SU-DHL-6 (cell line): ENCODE results near the gene EGFL6.

ENCODE experiments used
- H2AFZ ChIP-seq: fragments of 200-600 bp; sonication (generic); 2 replicates; pipeline ENCODE4 v1.6.1; 2014; ENCODE audit warnings: low read depth, mild to moderate bottlenecking, moderate library complexity, mixed read lengths, antibody characterized with exemption, low read length; ENCODE audit not compliant: severe bottlenecking
- H3F3A ChIP-seq: fragments of 200-600 bp; shearing (Covaris generic); 2 replicates; pipeline ENCODE4 v1.6.0; 2016; ENCODE audit warnings: antibody characterized with exemption, mild to moderate bottlenecking; ENCODE audit not compliant: insufficient read depth
- H3K27ac ChIP-seq: fragments of 200-600 bp; sonication (generic); 2 replicates; pipeline ENCODE4 v1.5.1; 2016; ENCODE audit warnings: low read depth, mild to moderate bottlenecking, low read length, moderate library complexity, mixed read lengths
- H3K27me3 ChIP-seq: fragments of 200-600 bp; sonication (generic), shearing (Covaris generic); 2 replicates; pipeline ENCODE4 v1.6.0; 2014; ENCODE audit warnings: mild to moderate bottlenecking, low read length
- H3K36me3 ChIP-seq: fragments of 200-600 bp; sonication (generic); 2 replicates; pipeline ENCODE4 v1.6.1; 2014; ENCODE audit warnings: mild to moderate bottlenecking, low read length, mixed read lengths
- H3K4me2 ChIP-seq: fragments of 300-600, 200-600 bp; shearing (Covaris generic), sonication (generic); 2 replicates; pipeline ENCODE4 v1.6.0; 2014; ENCODE audit warnings: low read length, low read depth, mild to moderate bottlenecking; ENCODE audit not compliant: poor library complexity, severe bottlenecking
- H3K4me3 ChIP-seq: fragments of 200-600 bp; sonication (generic); 2 replicates; pipeline ENCODE4 v1.5.1; 2014; ENCODE audit warnings: antibody characterized with exemption, low read length, mild to moderate bottlenecking, mixed read lengths; ENCODE audit not compliant: insufficient read depth, poor library complexity, severe bottlenecking
- H3K79me2 ChIP-seq: fragments of 200-600 bp; sonication (generic); 2 replicates; pipeline ENCODE4 v1.6.1; 2014; ENCODE audit warnings: mild to moderate bottlenecking, low read length, moderate library complexity; ENCODE audit not compliant: insufficient read depth
- H3K9ac ChIP-seq: fragments of 200-600 bp; sonication (generic); 2 replicates; pipeline ENCODE4 v1.7.0; 2014; ENCODE audit warnings: mild to moderate bottlenecking, low read length
- H3K9me2 ChIP-seq: fragments of 200-600 bp; sonication (generic); replicated peaks from 2 replicates; pipeline ENCODE4 v1.6.1; 2014; ENCODE audit warnings: low read length; ENCODE audit not compliant: insufficient read depth
- H3K9me3 ChIP-seq: fragments of 200-600 bp; sonication (generic); 2 replicates; pipeline ENCODE4 v1.6.1; 2014; ENCODE audit warnings: low read length, mixed read lengths; ENCODE audit not compliant: insufficient read depth
- H4K20me1 ChIP-seq: fragments of 200-600 bp; sonication (generic); 2 replicates; pipeline ENCODE4 v1.6.1; 2014; ENCODE audit warnings: low read depth, mild to moderate bottlenecking, antibody characterized with exemption, low read length, moderate library complexity, mixed read lengths
- CTCF ChIP-seq: fragments of 200-600 bp; sonication (generic); IDR thresholded peaks from one replicate; pipeline ENCODE4 v1.5.1; 2017; ENCODE audit warnings: antibody characterized with exemption, mild to moderate bottlenecking, low read length, moderate library complexity; ENCODE audit not compliant: insufficient read depth, poor library complexity, severe bottlenecking
- EZH2phosphoT487 ChIP-seq: fragments of 200-600 bp; sonication (generic), shearing (Covaris generic); conservative IDR thresholded peaks from 2 replicates; pipeline ENCODE4 v1.6.1; 2018; ENCODE audit warnings: mild to moderate bottlenecking, antibody characterized with exemption, low read length, moderate library complexity, mixed read lengths

EGFL6 gene

GRCh38 chrX:13545726-13546125 lies 23.7 kb upstream of the EGFL6 start:
- no peaks in the 10 kb centered on the region for H3K27me3 ChIP-seq
- H4K20me1 ChIP-seq: no peaks in the 10 kb centered on the region
- no peaks in the 10 kb centered on the region for H3F3A ChIP-seq
- no peaks in the 10 kb centered on the region for H3K36me3 ChIP-seq
- no peaks in the 10 kb centered on the region for H3K79me2 ChIP-seq
- H2AFZ ChIP-seq: no peak overlapping the region
- TF ChIP-seq EZH2phosphoT487: no peak
- no peak for TF ChIP-seq CTCF
- H3K4me2 ChIP-seq: no peak overlapping the region
- H3K9ac ChIP-seq: no peak overlapping the region
- no peak overlapping the region for H3K4me3 ChIP-seq
- no peaks in the 10 kb centered on the region for H3K9me2 ChIP-seq
- no peaks in the 10 kb centered on the region for H3K9me3 ChIP-seq
- H3K27ac ChIP-seq: no peak overlapping the region

GRCh38 chrX:13547671-13548070 lies 21.7 kb upstream of the EGFL6 start:
- Histone ChIP-seq H3F3A (no peaks in the 10 kb centered on the region), H3K4me2 (no peak overlapping the region), H3K79me2 (no peaks in the 10 kb centered on the region), H3K9me2 (no peaks in the 10 kb centered on the region), H2AFZ (no peak overlapping the region), H3K36me3 (no peaks in the 10 kb centered on the region), H3K9me3 (no peaks in the 10 kb centered on the region), H3K4me3 (no peak overlapping the region), H3K27me3 (no peaks in the 10 kb centered on the region), H3K27ac (no peak overlapping the region), H3K9ac (no peak overlapping the region), H4K20me1 (no peaks in the 10 kb centered on the region)
- TF ChIP-seq EZH2phosphoT487: no peak
- TF ChIP-seq CTCF: no peak

GRCh38 chrX:13550346-13550745 lies 19.1 kb upstream of the EGFL6 start:
- Histone ChIP-seq H4K20me1 (no peaks in the 10 kb centered on the region), H3K9ac (no peak overlapping the region), H3K9me3 (no peaks in the 10 kb centered on the region), H3F3A (no peaks in the 10 kb centered on the region), H3K4me3 (no peak overlapping the region), H2AFZ (no peak overlapping the region), H3K79me2 (no peaks in the 10 kb centered on the region), H3K4me2 (no peak overlapping the region), H3K27me3 (no peaks in the 10 kb centered on the region), H3K9me2 (no peaks in the 10 kb centered on the region), H3K36me3 (no peaks in the 10 kb centered on the region), H3K27ac (no peak overlapping the region)
- no peak for TF ChIP-seq CTCF
- TF ChIP-seq EZH2phosphoT487: no peak
